Nephron progenitor cell (in vitro differentiated cells): ENCODE data around the gene LRBA.

ENCODE experiments used
- DNase-seq: peaks from one replicate; pipeline ENCODE4 v3.0.0; 2021
- H3K27ac Mint-ChIP-seq: 2 replicates; pipeline ENCODE4 v1.8.0; 2021; ENCODE audit warnings: mild to moderate bottlenecking, moderate library complexity, mixed read lengths
- H3K27me3 Mint-ChIP-seq: 2 replicates; pipeline ENCODE4 v1.8.0; 2021; ENCODE audit warnings: mild to moderate bottlenecking, low read depth, mixed read lengths; ENCODE audit not compliant: poor library complexity
- H3K36me3 Mint-ChIP-seq: 2 replicates; pipeline ENCODE4 v1.8.0; 2021; ENCODE audit warnings: low read depth, mixed read lengths
- H3K4me1 Mint-ChIP-seq: 2 replicates; pipeline ENCODE4 v1.8.0; 2021; ENCODE audit warnings: mixed read lengths
- H3K4me3 Mint-ChIP-seq: 2 replicates; pipeline ENCODE4 v1.8.0; 2021; ENCODE audit warnings: mild to moderate bottlenecking, moderate library complexity, mixed read lengths
- H3K9me3 Mint-ChIP-seq: 2 replicates; pipeline ENCODE4 v1.8.0; 2021; ENCODE audit warnings: mild to moderate bottlenecking, moderate library complexity, mixed read lengths
- CTCF ChIP-seq: fragments of 200-600 bp; sonication (generic); IDR thresholded peaks from 2 replicates; pipeline ENCODE4 v1.5.0; 2021; ENCODE audit warnings: antibody characterized with exemption

LRBA gene

GRCh38 chr4:150231107-150231770 is 783.8 kb downstream of the LRBA start:
- TF ChIP-seq CTCF = no peak
- no peak for DNase-seq
- H3K27me3 Mint-ChIP-seq = peaks cover 9% of the 10 kb centered on the region
- no peak overlapping the region for H3K4me3 Mint-ChIP-seq
- no peak overlapping the region for H3K27ac Mint-ChIP-seq
- peaks cover 3% of the 10 kb centered on the region for H3K9me3 Mint-ChIP-seq
- peaks cover 23% of the 10 kb centered on the region for H3K36me3 Mint-ChIP-seq
- peaks cover 60% of the 10 kb centered on the region for H3K4me1 Mint-ChIP-seq

- TF ChIP-seq CTCF = no peak
- H3K27me3 Mint-ChIP-seq = peaks cover 12% of the 10 kb centered on the region
- no peak overlapping the region for H3K4me3 Mint-ChIP-seq
- DNase-seq = no peak
- H3K4me1 Mint-ChIP-seq = peaks cover 53% of the 10 kb centered on the region
- H3K27ac Mint-ChIP-seq = no peak overlapping the region
- H3K9me3 Mint-ChIP-seq = peaks cover 3% of the 10 kb centered on the region
- H3K36me3 Mint-ChIP-seq = peaks cover 23% of the 10 kb centered on the region
Observed at GRCh38 chr4:150230561-150230960, 784.5 kb downstream of the LRBA start.

- H3K4me3 Mint-ChIP-seq = no peak overlapping the region
- H3K4me1 Mint-ChIP-seq = peaks cover 46% of the 10 kb centered on the region
- H3K36me3 Mint-ChIP-seq = peaks cover 23% of the 10 kb centered on the region
- no peak for DNase-seq
- H3K9me3 Mint-ChIP-seq = peaks cover 3% of the 10 kb centered on the region
- H3K27ac Mint-ChIP-seq = no peak overlapping the region
- TF ChIP-seq CTCF = no peak
- H3K27me3 Mint-ChIP-seq = peaks cover 8% of the 10 kb centered on the region
Observed at GRCh38 chr4:150229520-150229919, 785.6 kb downstream of the LRBA start.

- H3K27ac Mint-ChIP-seq = no peak overlapping the region
Observed at GRCh38 chr4:150224896-150225591, 790.0 kb downstream of the LRBA start.

GRCh38 chr4:150219841-150220240 is 795.2 kb downstream of the LRBA start:
- no peak for DNase-seq
- Mint-ChIP-seq H3K27me3 (no peaks in the 10 kb centered on the region), H3K9me3 (no peaks in the 10 kb centered on the region), H3K27ac (no peak overlapping the region), H3K4me3 (no peak overlapping the region), H3K4me1 (peaks cover 29% of the 10 kb centered on the region), H3K36me3 (no peaks in the 10 kb centered on the region)
- TF ChIP-seq CTCF = no peak

More at GRCh38 chr4:150224896-150225591, 790.0 kb downstream of the LRBA start:
- no peak for TF ChIP-seq CTCF
- no peak overlapping the region for H3K4me3 Mint-ChIP-seq
- H3K9me3 Mint-ChIP-seq = no peaks in the 10 kb centered on the region
- peaks cover 18% of the 10 kb centered on the region for H3K4me1 Mint-ChIP-seq
- no peak for DNase-seq
- peaks cover 4% of the 10 kb centered on the region for H3K27me3 Mint-ChIP-seq
- H3K36me3 Mint-ChIP-seq = peaks cover 4% of the 10 kb centered on the region

- Mint-ChIP-seq H3K4me3 (no peak overlapping the region), H3K4me1 (peaks cover 26% of the 10 kb centered on the region), H3K36me3 (no peaks in the 10 kb centered on the region), H3K27ac (no peak overlapping the region), H3K9me3 (no peaks in the 10 kb centered on the region), H3K27me3 (no peaks in the 10 kb centered on the region)
- no peak for TF ChIP-seq CTCF
- no peak for DNase-seq
Observed at GRCh38 chr4:150218447-150218846, 796.6 kb downstream of the LRBA start.
